ENCODE data around the gene PHF12. TPM values are rescaled to one million over a fixed set of nuclear protein-coding genes. Genes with fewer than 3 reads are reported as not detected.

Gene PHF12
- total RNA-seq, 1 experiment from 2014 or later: 35.7 TPM

DNA sequence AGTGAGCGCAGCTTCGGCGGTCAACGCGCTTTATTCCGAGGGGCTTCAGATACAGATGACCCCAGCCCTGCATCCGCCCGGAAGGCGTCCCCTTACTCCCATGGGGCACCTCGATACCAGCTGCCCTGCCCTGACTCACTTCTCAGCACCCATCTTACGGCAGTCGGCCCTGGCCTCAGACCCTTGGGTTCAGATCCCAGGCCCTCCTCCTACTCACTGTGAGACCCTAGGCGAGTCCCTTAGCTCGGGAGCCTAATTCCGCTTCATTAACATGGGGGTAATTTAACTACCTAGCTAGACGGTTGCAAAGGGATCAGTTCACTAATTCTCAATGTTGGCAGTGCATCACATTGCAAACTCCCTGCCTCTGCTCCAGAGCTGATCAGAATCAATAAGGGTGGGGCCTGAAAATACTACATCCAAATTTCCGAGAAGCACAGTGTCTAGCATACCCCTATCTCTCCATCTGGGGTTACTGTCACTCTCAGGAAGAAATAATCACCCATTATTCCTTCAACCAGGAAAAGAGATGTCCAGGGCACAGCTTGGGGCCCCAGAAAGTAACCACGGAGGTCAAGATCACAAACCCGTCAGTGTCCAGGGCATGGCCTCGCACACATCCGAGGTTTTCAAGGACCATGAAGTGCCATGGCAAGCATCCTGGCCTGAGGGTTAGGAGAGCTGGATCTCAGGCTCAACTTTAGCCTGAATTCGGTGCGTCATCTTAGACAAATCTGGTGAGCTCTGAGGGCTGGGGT is 53.4 kb downstream of the PHF12 start:
- H3K4me1 ChIP-seq (ENCODE audit: control insufficient read depth in 1 of 2, insufficient read depth in 2 of 2, low read length in 2 of 2): peaks cover 25 to 39% of the 10 kb centered on the region in 2 experiments; a peak in 3 of 4 replicates

More for the DNA sequence above, 53.4 kb downstream of the PHF12 start:
- RAD21 ChIA-PET (ENCODE audit: low non-redundant PET in 1 of 2, low total read pairs in 2 of 2, uncharacterized antibody in 2 of 2, unreplicated experiment in 2 of 2): interaction anchor here in 1 of 2 experiments (1.1 kb wide), 1 partner anchor 171 kb away, joined by 4 read pairs; no protein-coding TSS in a partner anchor
- Histone ChIP-seq H3K9me2 (ENCODE audit: insufficient read depth) (no peaks in the 10 kb centered on the region), H3K4me3 (replicated peaks in 1 of 2; ENCODE audit: low read depth in 1 of 2, low read length in 2 of 2) (peak overlapping the region; percentile 83 to 96), H3K9ac (ENCODE audit: low read length) (peak overlapping the region; percentile 86), H3K36me3 (ENCODE audit: control insufficient read depth in 1 of 2, insufficient read depth in 2 of 2, low read length in 2 of 2) (0 out of 4 replicates have a peak, but pooled peaks cover 0 to 6% of the 10 kb centered on the region in 2 experiments), H3K9me3 (ENCODE audit: control insufficient read depth in 1 of 2, insufficient read depth in 1 of 2, low read depth in 1 of 2, low read length in 2 of 2) (no peaks in the 10 kb centered on the region), H3K4me2 (ENCODE audit: low read length) (peak overlapping the region; percentile 89), H3K79me2 (ENCODE audit: insufficient read depth, low read length) (peaks cover 25% of the 10 kb centered on the region), H4K20me1 (ENCODE audit: insufficient read depth) (no peaks in the 10 kb centered on the region), H3K27ac (ENCODE audit: low read depth, low read length) (peak overlapping the region; percentile 97), H3K27me3 (ENCODE audit: insufficient read depth, low read length) (no peaks in the 10 kb centered on the region), H2AFZ (ENCODE audit: low read depth, low read length, poor library complexity, severe bottlenecking) (peak overlapping the region; percentile 20)
- no TSS peak for BruUV-seq (replicated peaks)
- intact Hi-C loops (cut with micrococcal nuclease): no loop called here
- TF ChIP-seq ZFX (IDR thresholded peaks at IDR 0.05): 0 out of 2 replicates have a peak, but pooled peaks have one; percentile 46
- TF ChIP-seq POLR2A (IDR thresholded peaks at IDR 0.05; ENCODE audit: borderline replicate concordance, extremely low read depth, insufficient read depth, insufficient read length): peak; percentile 14
- TF ChIP-seq, protein P1, sequence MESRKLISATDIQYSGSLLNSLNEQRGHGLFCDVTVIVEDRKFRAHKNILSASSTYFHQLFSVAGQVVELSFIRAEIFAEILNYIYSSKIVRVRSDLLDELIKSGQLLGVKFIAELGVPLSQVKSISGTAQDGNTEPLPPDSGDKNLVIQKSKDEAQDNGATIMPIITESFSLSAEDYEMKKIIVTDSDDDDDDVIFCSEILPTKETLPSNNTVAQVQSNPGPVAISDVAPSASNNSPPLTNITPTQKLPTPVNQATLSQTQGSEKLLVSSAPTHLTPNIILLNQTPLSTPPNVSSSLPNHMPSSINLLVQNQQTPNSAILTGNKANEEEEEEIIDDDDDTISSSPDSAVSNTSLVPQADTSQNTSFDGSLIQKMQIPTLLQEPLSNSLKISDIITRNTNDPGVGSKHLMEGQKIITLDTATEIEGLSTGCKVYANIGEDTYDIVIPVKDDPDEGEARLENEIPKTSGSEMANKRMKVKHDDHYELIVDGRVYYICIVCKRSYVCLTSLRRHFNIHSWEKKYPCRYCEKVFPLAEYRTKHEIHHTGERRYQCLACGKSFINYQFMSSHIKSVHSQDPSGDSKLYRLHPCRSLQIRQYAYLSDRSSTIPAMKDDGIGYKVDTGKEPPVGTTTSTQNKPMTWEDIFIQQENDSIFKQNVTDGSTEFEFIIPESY (IDR thresholded peaks at IDR 0.05; ENCODE audit: extremely low read depth, insufficient replicate concordance, low read length): no peak
- TF ChIP-seq FOSL1 (IDR thresholded peaks at IDR 0.05; ENCODE audit: low read depth): no peak
- TF ChIP-seq TCF7L2 (IDR thresholded peaks at IDR 0.05; ENCODE audit: borderline replicate concordance, extremely low read depth, insufficient read depth, insufficient read length): peak; percentile 9
- POLR2A ChIA-PET: interaction anchor here (0.9 to 2.0 kb wide), 4 partner anchors 19 to 171 kb away, joined by 3 to 7 read pairs (median 4); partner anchors contain the start of genes PHF12 and TLCD1
- no peak for DNase-seq (ENCODE audit: low read depth, low spot score)
- CTCF ChIA-PET: interaction anchor here (1.2 to 1.9 kb wide), 4 partner anchors 134 to 172 kb away, joined by 3 to 7 read pairs (median 5); partner anchors contain the start of gene TLCD1
- peak; percentile 38 for ATAC-seq
